Large intestine (tissue), 3 donors: ENCODE results near the gene ALKBH6. TPM values are rescaled to one million over a fixed set of nuclear protein-coding genes. Genes with fewer than 3 reads are reported as not detected.

Experiments
- DNase-seq, 2 donors: peaks; one replicate each; pipeline versions ENCODE4 v3.0.0 to v3.0.0-alpha.2; 2013
- H3K27ac ChIP-seq: one replicate; pipeline ENCODE4 v1.5.1; 2013; ENCODE audit warnings: low read length
- H3K27me3 ChIP-seq: 2 replicates; pipeline ENCODE4 v1.6.1; 2013; ENCODE audit warnings: low read length; ENCODE audit not compliant: control insufficient read depth, insufficient read depth
- H3K36me3 ChIP-seq: 2 replicates; pipeline ENCODE4 v1.6.1; 2013; ENCODE audit warnings: low read length; ENCODE audit not compliant: control insufficient read depth, insufficient read depth
- H3K4me1 ChIP-seq: one replicate; pipeline ENCODE4 v1.6.1; 2013; ENCODE audit warnings: low read length; ENCODE audit not compliant: control insufficient read depth, insufficient read depth
- H3K4me3 ChIP-seq: one replicate; pipeline ENCODE4 v1.5.1; 2013; ENCODE audit warnings: low read length
- H3K9me3 ChIP-seq: one replicate; pipeline ENCODE4 v1.6.1; 2013; ENCODE audit warnings: mild to moderate bottlenecking, low read depth, low read length, moderate library complexity; ENCODE audit not compliant: control insufficient read depth
- WGBS: methylation state at CpG from one replicate; pipeline ENCODE4 v1.1.5; 2013; ENCODE audit warnings: low lambda C conversion rate; ENCODE audit not compliant: insufficient coverage; 5-methylcytosine and 5-hydroxymethylcytosine counted together
- polyA plus RNA-seq: library from polyadenylated mRNA; unstranded; fragments of 120-200 nt; gene quantifications from one replicate; pipeline ENCODE4 v1.2.1, GENCODE V29; 2013

The ALKBH6 gene
- polyA plus RNA-seq, 1 donor, result 13.8 TPM

- H3K27ac ChIP-seq, result no peak overlapping the region
- no peaks in the 10 kb centered on the region for H3K27me3 ChIP-seq
- WGBS, result 100% methylated on average over 2 of the region's 8 CpGs
Measured at GRCh38 chr19:36030264-36031148, 16.5 kb upstream of the ALKBH6 start.

GRCh38 chr19:36028313-36029041 lies 14.5 kb upstream of the ALKBH6 start:
- no peak overlapping the region for H3K4me3 ChIP-seq
- peaks cover 5% of the 10 kb centered on the region for H3K4me1 ChIP-seq
- DNase-seq, result no peak
- H3K27me3 ChIP-seq, result no peaks in the 10 kb centered on the region
- 100% methylated on average over 1 of the region's 10 CpGs for WGBS
- peaks cover 3% of the 10 kb centered on the region for H3K9me3 ChIP-seq
- peaks cover 18% of the 10 kb centered on the region for H3K36me3 ChIP-seq
- no peak overlapping the region for H3K27ac ChIP-seq

More at GRCh38 chr19:36030264-36031148, 16.5 kb upstream of the ALKBH6 start:
- H3K4me3 ChIP-seq, result no peak overlapping the region
- peaks cover 3% of the 10 kb centered on the region for H3K9me3 ChIP-seq
- H3K4me1 ChIP-seq, result peaks cover 5% of the 10 kb centered on the region
- no peak for DNase-seq
- peaks cover 15% of the 10 kb centered on the region for H3K36me3 ChIP-seq

GRCh38 chr19:36027696-36028095 lies 13.7 kb upstream of the ALKBH6 start:
- no peak for DNase-seq
- Histone ChIP-seq H3K27ac (no peak overlapping the region), H3K4me3 (no peak overlapping the region), H3K27me3 (no peaks in the 10 kb centered on the region), H3K4me1 (peaks cover 5% of the 10 kb centered on the region), H3K36me3 (peaks cover 22% of the 10 kb centered on the region), H3K9me3 (peaks cover 3% of the 10 kb centered on the region)
- no CpG with 5 or more reads among the region's 6 CpGs for WGBS

GRCh38 chr19:36026091-36026876 lies 12.3 kb upstream of the ALKBH6 start:
- H3K36me3 ChIP-seq, result peaks cover 22% of the 10 kb centered on the region

GRCh38 chr19:36025541-36025940 lies 11.5 kb upstream of the ALKBH6 start:
- Histone ChIP-seq H3K9me3 (peaks cover 3% of the 10 kb centered on the region), H3K27ac (no peak overlapping the region), H3K4me3 (no peak overlapping the region), H3K36me3 (peaks cover 22% of the 10 kb centered on the region), H3K27me3 (no peaks in the 10 kb centered on the region), H3K4me1 (no peaks in the 10 kb centered on the region)
- no CpG with 5 or more reads among the region's 1 CpG for WGBS
- no peak for DNase-seq

More at GRCh38 chr19:36026091-36026876, 12.3 kb upstream of the ALKBH6 start:
- WGBS, result no CpG with 5 or more reads among the region's 49 CpGs
- Histone ChIP-seq H3K4me1 (no peaks in the 10 kb centered on the region), H3K9me3 (peaks cover 3% of the 10 kb centered on the region), H3K27ac (no peak overlapping the region), H3K27me3 (no peaks in the 10 kb centered on the region), H3K4me3 (no peak overlapping the region)
- no peak for DNase-seq

- Histone ChIP-seq H3K4me1 (no peaks in the 10 kb centered on the region), H3K36me3 (peaks cover 22% of the 10 kb centered on the region)
- WGBS, result no CpG with 5 or more reads among the region's 5 CpGs
Measured at GRCh38 chr19:36023432-36023831, 9.4 kb upstream of the ALKBH6 start.

GRCh38 chr19:36019061-36019670 lies 5.2 kb upstream of the ALKBH6 start:
- no peaks in the 10 kb centered on the region for H3K27me3 ChIP-seq

More at GRCh38 chr19:36023432-36023831, 9.4 kb upstream of the ALKBH6 start:
- no peaks in the 10 kb centered on the region for H3K27me3 ChIP-seq
- no peak for DNase-seq
- no peak overlapping the region for H3K4me3 ChIP-seq
- H3K27ac ChIP-seq, result no peak overlapping the region
- peaks cover 3% of the 10 kb centered on the region for H3K9me3 ChIP-seq

GRCh38 chr19:36013280-36014011 lies 567 bp downstream of the ALKBH6 start:
- Histone ChIP-seq H3K4me3 (peak overlapping the region; percentile 69), H3K4me1 (peaks cover 9% of the 10 kb centered on the region), H3K27me3 (no peaks in the 10 kb centered on the region), H3K9me3 (no peaks in the 10 kb centered on the region), H3K27ac (peak overlapping the region; percentile 11), H3K36me3 (peaks cover 15% of the 10 kb centered on the region)
- no CpG with 5 or more reads among the region's 15 CpGs for WGBS
- no peak for DNase-seq

More at GRCh38 chr19:36019061-36019670, 5.2 kb upstream of the ALKBH6 start:
- no peaks in the 10 kb centered on the region for H3K9me3 ChIP-seq
- peaks cover 24% of the 10 kb centered on the region for H3K36me3 ChIP-seq
- 100% methylated on average over 1 of the region's 22 CpGs for WGBS
- no peaks in the 10 kb centered on the region for H3K4me1 ChIP-seq
- no peak overlapping the region for H3K4me3 ChIP-seq
- DNase-seq, result no peak
- no peak overlapping the region for H3K27ac ChIP-seq

GRCh38 chr19:36010402-36010801 lies 3.6 kb downstream of the ALKBH6 start:
- Histone ChIP-seq H3K9me3 (no peaks in the 10 kb centered on the region), H3K27ac (no peak overlapping the region), H3K36me3 (peaks cover under 1% of the 10 kb centered on the region), H3K4me3 (no peak overlapping the region), H3K4me1 (peaks cover 9% of the 10 kb centered on the region), H3K27me3 (no peaks in the 10 kb centered on the region)
- WGBS, result no CpG with 5 or more reads among the region's 11 CpGs
- no peak for DNase-seq
